ENCODE results near the gene UPF3A. TPM values are rescaled to one million over a fixed set of nuclear protein-coding genes. Genes with fewer than 3 reads are reported as not detected.

The UPF3A gene
- total RNA-seq (10 to 100 TPM; 17.1 to 32.5 (median 24.0) TPM), polyA plus RNA-seq (10 to 100 TPM; 64.6 to 73.8 TPM)

- intact Hi-C loops (cut with DNase I), result no loop called here
- TF ChIP-seq CTCF (IDR thresholded peaks at IDR 0.05), result no peak
- Histone ChIP-seq H3K27ac (peak within 1 kb of the TSS; percentile 88 to 97 (median 96)), H3K9me3 (no peaks in the 10 kb centered on the region), H3K4me1 (peaks cover 0 to 12% (median 9%) of the 10 kb centered on the region in 3 donors), H3K36me3 (peaks cover 0 to 8% (median 0%) of the 10 kb centered on the region in 3 donors), H3K4me3 (peak within 1 kb of the TSS; percentile 50 to 83 (median 74)), H3K27me3 (no peaks in the 10 kb centered on the region)
- FAIRE-seq (no peak), ATAC-seq (peak; percentile 88 to 94 (median 90)), DNase-seq (peak; percentile 86 to 95 (median 90))
- 1% methylated on average over 59 to 82 of the region's 89 CpGs for WGBS, 2 donors
Observed at GRCh38 chr13:114281351-114282040, at the start of gene UPF3A. TSS of gene UPF3A (plus strand) at chr13:114281601. CDS start at chr13:114281640, 39 bp downstream.

- WGBS, 2 donors, result 71 to 73% methylated on average over 8 of the region's 8 CpGs
- no peak for ATAC-seq
- H3K4me3 ChIP-seq, result no peak overlapping the region
- no peak overlapping the region for H3K27ac ChIP-seq
- H3K4me1 ChIP-seq, result peaks cover 5 to 11% (median 8%) of the 10 kb centered on the region in 3 donors
- no peaks in the 10 kb centered on the region for H3K9me3 ChIP-seq
- FAIRE-seq, result no peak
- peaks cover 0 to 3% (median 0%) of the 10 kb centered on the region in 3 donors for H3K36me3 ChIP-seq
- TF ChIP-seq CTCF (IDR thresholded peaks at IDR 0.05), result no peak
- peak in 1 of 6 donors; percentile 6 for DNase-seq
- H3K27me3 ChIP-seq, result no peaks in the 10 kb centered on the region
- intact Hi-C loops (cut with DNase I), result no loop called here
Observed at GRCh38 chr13:114231886-114232285, 49.5 kb upstream of the UPF3A start.

- H3K9me3 ChIP-seq, result no peaks in the 10 kb centered on the region
- peaks cover 5 to 10% (median 8%) of the 10 kb centered on the region in 3 donors for H3K4me1 ChIP-seq
- no peaks in the 10 kb centered on the region for H3K27me3 ChIP-seq
- no peak for ATAC-seq
- peak overlapping the region; percentile 76 to 83 (median 80) for H3K27ac ChIP-seq
- peak overlapping the region in 3 of 4 donors; percentile 85 to 95 (median 94) for H3K4me3 ChIP-seq
- DNase-seq, result no peak
- whole genome bisulfite sequencing, 2 donors, result 52 to 56% methylated on average over 4 of the region's 4 CpGs
- no peak for FAIRE-seq
- TF ChIP-seq CTCF (IDR thresholded peaks at IDR 0.05), result no peak
- intact Hi-C loops (cut with DNase I), result no loop called here
- peaks cover 0 to 26% (median 1%) of the 10 kb centered on the region in 3 donors for H3K36me3 ChIP-seq
Observed at GRCh38 chr13:114234266-114234644, 47.1 kb upstream of the UPF3A start.

- H3K27me3 ChIP-seq, result no peaks in the 10 kb centered on the region
- intact Hi-C loops (cut with DNase I), result no loop called here
- FAIRE-seq, result no peak
- peak within 1 kb of the TSS; percentile 85 to 95 (median 94) for H3K4me3 ChIP-seq
- no peaks in the 10 kb centered on the region for H3K9me3 ChIP-seq
- WGBS, 2 donors, result 1% methylated on average over 59 to 76 of the region's 76 CpGs
- H3K27ac ChIP-seq, result peak within 1 kb of the TSS; percentile 76 to 83 (median 80)
- H3K36me3 ChIP-seq, result peaks cover 3 to 32% (median 6%) of the 10 kb centered on the region in 3 donors
- peak; percentile 95 to 98 (median 96) for ATAC-seq
- DNase-seq, result peak; percentile 90 to 97 (median 92)
- H3K4me1 ChIP-seq, result peaks cover 5 to 10% (median 8%) of the 10 kb centered on the region in 3 donors
- peak in 2 of 4 donors; percentile 13 to 35 for TF ChIP-seq CTCF (IDR thresholded peaks at IDR 0.05)
Observed at GRCh38 chr13:114234645-114235421, 46.6 kb upstream of the UPF3A start, which contains the start of gene CDC16. TSS of gene CDC16 (plus strand) at chr13:114234897. CDS start at chr13:114235085, 188 bp downstream.

Data from pancreas (tissue), 10 donors.